NCI-H2107 treated with DMSO at 0.1 percent for 48 hours (cell line): Measurements from ENCODE around the gene SP140L.
"Not testable (repeated sequence)": the region's sequence is repeated elsewhere in the genome, so short reads cannot be mapped to it uniquely, and the experiment has no call there.

ENCODE experiments used
- DNase-seq: peaks from one replicate; lab custom pipeline; 2025; ENCODE audit not compliant: unreplicated experiment; lab: John Stamatoyannopoulos, UW

Gene SP140L

DNA sequence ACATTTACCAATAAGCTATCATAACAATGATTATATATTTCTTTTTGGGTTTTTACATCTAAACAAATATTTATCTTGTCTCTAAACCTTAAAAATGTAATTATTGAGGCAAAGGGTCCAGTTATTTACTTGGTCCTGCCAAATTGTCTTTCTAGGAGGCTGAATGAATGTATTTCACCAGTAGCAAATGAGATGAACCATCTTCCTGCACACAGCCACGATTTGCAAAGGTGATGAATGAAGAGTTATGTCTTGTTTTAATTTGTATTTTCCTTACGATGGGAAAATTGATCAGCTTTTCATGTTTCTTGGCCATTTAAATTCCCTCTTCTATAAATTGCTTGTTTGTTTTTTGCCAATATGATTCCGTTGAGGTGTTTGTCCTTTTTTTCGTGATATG is 90.4 kb downstream of the SP140L start:
- DNase-seq: no peak

DNA sequence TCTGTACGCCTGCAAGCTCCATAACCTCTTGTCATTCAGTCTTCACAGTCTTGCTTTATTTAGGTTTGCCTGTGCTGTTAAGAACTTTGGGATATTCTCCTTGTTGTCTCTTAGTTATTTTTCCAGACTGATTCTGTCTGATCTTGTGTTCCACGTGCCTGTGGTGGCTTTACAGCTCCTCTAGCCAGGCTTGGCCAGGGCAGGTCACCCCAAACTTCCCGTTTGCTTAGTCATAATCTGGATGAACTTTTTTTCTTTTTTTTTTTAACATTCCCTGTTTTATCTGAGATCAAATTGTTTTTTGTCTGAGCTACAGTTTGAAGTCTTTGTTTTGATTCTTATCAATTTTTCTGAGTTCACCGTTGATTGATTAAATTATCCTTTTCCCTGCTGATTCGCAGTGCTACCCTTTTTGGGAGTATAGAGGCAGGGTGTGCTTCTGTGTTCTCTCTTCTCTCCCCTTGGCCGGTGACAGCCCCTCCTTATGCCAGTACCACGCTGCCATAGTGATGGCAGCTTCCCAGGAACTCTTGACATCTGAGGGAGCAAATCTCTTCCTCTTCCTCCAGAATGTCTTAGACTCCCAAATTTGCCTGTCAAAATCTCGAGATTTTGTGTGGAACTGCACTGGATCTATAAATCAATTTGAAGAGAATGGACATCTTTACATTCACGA is 91.5 kb downstream of the SP140L start:
- DNase-seq: no peak

DNA sequence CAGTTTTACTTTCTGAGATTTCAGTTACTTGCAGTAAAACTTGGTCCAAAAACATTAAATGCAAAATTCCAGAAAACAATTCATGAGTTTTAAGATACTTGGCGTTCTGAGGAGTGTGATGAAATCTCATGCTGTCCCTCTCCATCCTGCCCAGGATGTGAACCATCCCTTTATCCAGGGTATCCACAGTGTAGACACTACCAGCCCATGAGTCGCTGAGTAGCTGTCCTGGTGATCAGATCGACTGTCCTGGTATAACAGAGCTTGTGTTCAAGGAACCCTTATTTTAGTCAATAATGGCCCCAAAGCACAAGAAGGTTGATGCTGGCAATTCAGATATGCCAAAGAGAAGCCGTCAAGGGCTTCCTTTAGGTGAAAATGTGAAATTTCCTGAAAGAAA is 92.2 kb downstream of the SP140L start:
- DNase-seq: no peak

DNA sequence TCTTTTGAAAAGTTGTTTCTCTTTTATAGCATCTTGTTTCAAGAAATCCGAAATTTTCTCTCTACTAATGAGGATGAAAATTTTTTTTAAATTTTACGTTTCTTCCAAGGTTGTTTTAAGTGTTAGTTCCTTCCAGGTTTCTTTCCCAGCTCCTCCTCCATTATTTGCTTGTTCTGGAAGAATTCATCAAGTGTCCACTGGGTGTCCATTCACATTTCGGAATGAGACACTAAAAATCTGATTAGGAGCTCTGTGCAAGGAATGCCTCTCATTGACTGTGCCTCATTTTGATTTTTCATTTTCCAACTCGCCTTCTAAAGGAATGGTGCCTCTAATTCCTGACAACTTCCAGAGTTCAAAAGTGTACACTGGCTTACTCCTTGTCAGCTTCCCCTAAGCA is 95.2 kb downstream of the SP140L start:
- no peak for DNase-seq

DNA sequence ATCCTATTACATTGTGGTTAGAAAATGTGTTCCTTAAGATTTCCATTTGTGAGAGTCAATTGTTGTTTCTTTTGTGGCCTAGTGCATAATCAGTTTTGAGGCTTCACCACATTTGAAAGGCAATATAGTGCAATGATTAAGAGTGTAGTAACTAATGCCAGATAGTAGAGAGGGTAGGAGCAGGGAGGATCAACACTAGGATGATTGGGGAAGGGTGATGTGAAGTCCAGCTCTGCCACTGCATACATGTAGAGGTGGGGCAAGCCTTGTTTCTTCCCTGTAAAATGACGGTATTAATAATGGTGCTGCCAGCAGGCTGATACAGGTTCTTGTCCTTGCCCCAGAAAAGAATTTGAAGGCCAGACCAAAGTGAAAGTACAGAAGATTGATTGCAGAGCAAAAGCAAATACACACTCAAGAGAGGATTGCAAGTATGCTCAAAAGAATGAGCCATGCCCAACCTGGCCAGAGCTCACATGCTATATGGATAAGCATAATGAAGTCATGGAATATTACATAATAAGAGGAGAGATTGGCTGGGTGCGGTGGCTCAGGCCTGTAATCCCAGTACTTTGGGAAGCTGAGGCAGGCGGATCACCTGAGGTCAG is 97.0 kb downstream of the SP140L start:
- peak; percentile 0 for DNase-seq

DNA sequence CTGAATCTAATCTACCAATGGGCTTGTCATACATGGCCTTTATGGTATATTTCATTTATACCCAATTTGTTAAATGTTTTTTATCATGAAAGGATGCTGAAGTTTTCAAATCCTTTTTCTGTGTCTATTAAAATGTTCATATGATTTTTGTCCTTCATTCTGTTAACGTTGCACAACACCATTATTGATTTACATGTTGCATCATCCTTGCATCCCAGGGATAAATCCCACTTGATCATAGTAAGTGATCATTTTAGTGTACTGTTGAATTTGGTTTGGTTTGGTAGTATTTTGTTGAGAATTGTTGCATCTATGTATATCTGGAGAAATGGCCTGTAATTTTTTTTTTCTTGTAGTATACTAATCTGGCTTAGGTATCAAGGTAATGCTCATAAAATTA is 98.4 kb downstream of the SP140L start:
- no peak for DNase-seq

DNA sequence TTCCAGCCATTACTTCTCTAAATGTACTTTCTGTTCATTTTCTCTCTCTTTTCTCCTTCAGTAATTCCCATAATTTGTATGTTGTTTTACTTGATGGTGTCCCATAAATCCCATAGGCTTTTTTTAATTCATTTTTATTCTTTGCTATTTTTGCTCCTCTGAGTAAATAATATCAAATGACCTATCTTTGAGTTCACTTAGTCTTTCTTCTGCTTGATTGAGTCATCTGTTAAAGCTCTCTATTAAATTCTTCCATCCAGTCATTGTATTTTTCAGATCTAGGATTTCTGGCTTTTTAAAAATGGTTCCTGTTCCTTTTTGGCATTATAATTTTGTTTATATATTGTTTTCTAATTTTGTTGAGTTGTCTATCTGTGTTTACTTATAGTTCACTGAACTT is 102.5 kb downstream of the SP140L start:
- no peak for DNase-seq

DNA sequence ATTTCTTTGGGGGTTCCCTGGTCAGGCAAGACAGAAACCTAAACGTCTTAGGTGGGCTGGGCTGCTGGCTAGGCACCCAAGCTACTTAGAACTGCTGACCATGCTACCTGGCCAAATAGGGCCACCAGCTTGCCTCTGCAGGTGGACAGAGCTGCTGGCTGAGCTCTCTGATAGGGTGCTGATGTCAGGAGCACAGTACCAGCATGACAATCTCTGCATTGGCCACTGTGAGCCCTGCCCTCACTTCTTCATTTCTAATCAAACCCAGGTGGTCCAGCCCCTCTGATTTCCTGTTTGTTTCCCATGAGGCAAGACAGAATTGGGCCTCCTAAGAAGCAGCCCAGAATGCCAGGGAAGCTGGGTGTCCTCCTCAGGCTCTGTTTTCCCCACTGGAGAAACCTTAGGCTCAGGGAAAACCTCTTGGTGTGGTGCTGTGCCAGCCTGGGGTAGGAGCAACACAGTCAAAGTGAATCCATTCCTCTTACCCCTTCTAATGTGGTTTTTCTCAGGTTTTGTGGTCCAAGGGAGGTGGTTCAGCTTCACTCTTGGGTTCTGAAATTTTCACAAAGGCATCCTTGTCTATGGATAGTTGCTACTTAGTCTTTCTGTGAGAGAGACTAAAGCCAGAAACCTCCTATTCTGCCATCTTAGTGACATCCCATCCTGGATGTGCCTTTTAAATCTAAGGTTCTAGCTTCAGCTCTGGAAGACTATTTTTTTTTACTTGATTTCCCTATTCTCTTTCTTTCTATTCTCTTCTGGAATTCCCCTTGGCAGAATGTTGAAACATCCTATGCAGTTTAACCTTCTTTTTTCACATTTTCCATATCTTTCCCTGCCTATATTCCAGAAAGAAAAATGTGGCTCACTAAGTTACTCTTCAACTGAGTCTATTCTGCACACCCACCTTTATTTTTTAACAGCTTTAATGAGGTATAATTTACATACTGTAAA is 104.2 kb downstream of the SP140L start:
- no peak for DNase-seq

DNA sequence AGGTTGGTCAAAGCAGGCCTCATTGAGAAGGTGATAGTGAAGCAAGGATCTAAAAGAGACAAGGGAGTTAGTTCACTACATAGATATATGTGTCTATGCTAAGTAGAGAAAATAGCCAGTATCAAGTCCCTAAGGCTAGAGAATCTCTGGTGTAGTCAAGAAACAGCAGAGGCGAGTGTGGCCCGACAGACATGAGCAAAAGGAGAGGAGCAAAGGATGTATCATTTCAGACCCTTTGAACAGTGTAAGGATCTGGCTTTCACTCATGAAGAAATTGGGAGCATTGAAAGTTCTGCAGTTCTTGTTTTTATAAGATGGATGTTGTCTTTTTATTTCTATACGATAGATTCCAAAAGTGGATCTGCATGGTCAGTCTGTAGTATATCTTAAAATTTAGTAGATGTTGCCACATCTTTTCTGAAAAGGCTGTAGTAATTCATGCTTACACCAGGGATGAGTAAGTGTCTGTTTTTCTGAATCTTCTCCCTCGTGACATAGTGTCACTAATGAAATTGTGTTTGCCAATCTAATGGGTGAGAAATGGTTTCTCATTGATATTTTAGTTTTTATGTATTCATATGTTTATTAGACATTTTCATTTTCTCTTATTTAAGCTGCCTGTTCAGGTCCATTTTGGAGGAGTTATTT is 107.8 kb downstream of the SP140L start:
- no peak for DNase-seq

DNA sequence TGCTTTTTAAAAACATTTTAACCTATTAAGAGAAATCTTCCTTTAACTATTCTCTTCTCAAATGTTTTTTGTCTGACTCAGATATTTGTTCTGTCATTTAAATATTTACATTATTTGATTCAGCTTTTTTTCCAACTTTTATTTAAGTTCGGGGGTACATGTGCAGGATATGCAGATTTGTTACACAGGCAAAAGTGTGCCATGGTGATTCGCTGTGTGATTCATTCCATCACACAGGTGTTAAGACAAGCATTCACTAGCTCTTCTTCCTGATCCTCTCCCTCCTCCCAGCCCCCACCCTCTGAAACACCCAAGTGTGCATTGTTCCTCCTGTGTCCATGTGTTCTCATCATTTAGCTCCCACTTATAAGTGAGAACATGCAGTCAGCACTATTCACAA is 108.4 kb downstream of the SP140L start:
- DNase-seq: no peak

DNA sequence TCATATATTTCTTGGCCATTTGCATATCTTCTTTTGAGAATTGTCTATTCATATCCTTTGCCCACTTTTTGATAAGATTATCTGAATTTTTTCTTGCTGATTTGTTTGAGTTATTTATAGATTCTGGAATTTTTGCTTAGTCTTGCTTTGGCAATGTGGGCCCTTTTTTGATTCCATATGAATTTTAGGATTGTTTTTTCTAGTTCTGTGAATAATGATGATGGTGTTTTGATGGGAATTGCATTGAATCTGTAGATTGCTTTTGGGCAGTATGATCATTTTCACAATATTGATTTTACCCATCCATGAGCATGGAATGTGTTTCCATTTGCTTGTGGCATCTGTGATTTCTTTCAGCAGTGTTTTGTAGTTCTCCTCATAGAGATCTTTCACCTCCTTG is 112.1 kb downstream of the SP140L start:
- DNase-seq: not testable (repeated sequence)

DNA sequence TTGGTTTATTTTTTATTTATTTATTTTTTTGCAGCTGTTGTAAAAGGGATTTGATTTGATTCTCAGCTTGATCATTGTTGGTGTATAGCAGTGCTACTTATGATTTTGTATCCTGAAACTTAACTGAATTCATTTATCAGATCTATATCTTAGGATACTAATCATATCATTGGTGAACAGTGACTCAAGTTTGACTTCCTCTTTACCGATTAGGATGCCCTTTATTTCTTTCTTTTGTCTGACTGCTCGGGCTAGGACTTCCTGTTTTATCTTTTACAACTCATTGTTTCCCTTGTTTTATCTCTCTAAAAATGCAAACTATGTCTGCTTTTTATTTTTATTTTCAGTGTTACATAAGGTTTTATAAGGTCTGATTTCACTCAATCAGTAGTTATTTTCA is 112.6 kb downstream of the SP140L start:
- DNase-seq: no peak

DNA sequence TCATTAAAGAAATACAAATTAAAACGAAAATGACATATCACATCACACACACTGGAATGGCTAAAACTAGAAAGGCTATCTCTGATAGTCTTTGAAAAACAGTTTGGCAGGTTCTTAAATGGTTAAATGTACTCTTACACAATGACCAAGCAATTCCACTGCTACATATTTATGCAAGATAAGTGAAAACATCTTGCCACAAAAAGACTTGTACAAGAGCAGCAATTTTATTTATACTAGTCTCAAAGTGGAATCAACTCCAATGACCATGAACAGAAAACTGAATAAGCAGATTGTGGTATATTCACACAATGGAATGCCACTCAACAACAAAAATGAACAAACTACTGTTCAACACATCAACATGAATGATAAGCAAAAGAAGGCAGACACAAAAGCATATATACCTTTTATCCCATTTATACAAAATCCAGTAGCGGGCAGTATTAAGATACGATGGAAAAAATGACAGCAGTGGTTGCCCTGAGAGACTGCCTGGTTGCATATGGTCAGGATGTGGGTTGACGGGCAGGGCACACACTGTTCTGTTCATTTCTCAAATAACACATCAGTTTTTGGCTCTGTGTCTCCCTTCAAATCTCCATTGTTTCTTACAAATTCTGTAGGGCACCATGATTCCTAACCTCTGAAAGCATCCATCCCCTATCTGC is 114.4 kb downstream of the SP140L start:
- DNase-seq: no peak

DNA sequence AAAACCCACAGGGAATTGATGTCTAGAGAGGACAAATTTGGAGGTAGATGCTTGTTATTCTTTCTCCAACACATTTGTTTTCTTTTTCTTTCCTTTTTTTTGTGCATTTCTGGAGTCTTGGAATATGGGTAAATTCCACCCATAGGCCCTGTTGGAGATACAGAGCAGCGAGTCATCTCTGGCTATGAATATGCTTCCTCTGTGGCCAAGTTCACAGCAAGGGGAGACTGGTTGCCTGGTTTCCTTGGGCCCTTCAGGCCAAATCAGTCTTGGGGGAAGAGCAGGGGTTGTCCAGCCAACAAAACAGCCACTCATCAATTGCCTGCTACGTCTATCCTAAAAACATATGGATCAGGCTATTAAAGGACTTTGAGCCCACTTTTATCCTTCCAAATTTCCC is 116.5 kb downstream of the SP140L start:
- DNase-seq: no peak

DNA sequence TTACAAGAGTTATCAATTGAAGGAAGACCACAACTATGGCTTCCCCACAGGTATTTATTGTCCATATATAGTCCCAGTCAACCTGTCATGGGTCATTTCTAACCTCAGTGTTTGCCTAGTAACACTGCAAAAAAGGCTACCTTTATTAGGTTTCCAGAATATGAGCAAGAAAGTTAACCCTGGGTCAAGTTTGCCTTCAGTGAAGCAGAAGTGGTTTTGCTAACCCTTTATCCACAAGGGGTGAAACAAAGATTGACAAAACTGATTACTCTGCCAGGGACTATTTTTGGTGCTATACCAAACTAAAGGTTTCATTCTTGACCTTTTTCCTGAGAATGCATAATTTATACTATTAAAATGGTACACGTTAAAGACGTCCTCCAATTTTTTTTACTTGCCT is 117.8 kb downstream of the SP140L start:
- no peak for DNase-seq

DNA sequence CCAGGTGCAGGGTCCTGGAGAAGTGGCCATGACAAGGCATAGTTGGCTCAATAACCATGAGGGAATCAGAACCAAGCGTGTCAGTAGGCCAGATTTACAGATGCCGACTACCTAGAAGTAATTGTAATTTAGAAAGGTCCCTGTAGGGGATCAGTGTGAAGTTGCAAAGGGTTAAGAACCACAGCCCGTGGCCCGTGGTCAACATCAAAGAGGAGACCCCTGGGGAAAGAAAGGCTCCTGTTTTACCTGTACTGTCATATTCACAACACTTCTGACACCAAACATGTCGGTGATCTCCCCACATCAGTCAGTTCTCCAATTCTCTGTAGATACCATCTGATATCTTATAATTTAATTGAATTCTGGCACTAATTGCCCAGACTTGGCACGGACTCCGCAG is 120.0 kb downstream of the SP140L start:
- no peak for DNase-seq

DNA sequence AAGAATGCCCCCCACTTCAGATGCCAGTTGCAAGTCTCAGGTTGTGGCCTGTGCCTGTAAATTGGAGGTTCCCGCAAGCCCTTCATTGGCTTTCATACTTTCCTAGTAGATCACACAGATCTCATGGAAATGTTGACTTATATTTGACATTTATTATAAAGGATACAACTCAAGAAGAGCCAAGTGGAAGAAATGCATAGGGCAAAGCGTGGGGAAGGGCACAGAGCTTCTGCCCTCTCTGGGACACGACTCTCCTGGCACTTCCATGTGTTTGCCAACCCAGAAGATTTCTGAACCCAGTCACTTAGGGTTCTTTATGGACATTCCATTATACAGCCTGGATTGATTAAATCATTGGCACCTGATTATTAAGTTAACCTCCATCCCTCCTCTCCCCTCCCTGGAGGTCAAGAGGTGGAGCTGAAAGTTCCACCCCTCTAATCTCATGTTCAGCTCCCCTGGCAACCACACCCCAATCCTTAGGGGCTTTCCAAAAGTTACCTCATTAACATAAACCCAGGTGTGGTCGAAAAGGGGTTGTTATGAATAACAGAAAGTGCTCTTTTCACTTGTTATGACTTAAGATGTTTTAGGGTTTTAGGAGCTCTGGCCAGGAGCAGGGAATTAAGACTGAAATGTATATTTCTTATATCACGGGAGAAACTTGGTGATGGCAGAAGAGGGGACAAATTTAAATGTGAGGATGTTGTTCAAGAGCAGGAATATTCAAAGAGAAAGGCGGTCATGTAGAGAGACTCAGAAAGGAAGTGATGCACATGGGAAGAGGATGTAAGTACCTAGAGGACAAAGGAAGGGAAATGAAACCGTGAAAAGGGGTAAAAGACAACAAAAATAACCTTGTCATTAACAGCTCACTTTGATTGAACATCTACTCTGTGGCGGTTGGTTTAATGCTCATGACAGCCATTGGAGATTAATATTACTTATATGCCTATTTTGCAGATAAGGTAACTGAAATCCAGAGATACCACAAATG is 120.8 kb downstream of the SP140L start:
- DNase-seq: no peak

DNA sequence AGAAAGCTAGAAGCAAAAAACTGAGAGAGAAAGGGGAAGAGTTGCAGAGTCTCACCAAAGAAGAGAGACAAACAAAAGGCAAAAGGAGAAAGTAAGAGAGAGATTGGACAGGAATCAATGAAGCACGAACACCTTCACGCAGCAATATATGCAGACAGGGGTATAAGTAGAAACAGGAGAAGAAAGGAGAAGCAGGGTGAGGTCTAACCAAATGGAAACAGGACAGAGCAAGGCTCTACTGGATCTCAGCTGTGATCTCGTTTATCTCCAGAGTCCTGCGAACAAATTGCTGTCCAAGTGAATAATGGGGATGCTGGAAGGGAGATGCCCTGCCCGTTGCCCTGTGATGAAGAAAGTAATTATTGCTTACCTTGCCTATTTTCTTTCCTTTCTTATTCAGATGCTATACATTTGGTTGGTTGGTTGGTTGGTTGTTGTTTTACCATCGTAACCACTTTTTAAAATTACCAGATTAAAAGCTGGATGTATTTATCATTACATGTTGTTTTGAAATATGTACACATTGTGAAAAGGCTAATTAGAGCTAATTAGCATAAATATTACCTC is 123.0 kb downstream of the SP140L start:
- DNase-seq: no peak

DNA sequence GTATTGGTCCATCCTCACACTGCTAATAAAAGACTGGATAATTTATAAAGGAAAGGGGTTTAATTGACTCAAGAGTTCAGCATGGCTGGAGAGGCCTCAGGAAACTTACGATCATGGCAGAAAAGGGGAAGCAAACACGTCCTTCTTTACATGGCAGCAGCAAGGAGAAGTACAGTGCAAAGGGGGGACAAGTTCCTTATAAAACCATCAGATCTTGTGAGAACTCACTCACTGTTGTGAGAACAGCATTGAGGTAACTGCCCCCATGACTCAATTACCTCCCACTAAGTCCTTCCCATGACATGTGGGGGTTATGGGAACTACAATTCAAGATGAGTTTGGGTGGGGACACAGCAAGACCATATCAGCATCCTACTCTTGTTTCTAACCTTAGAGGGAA is 126.0 kb downstream of the SP140L start:
- DNase-seq: no peak
